Measurements from ENCODE around the gene COQ6. TPM values are rescaled to one million over a fixed set of nuclear protein-coding genes. Genes with fewer than 3 reads are reported as not detected.

Gene COQ6
- total RNA-seq, 4 donors from 2014 or later = 39.1 to 46.8 (median 42.4) TPM

- peak overlapping the region; percentile 15 to 61 (median 46) for H3K27ac ChIP-seq
- TF ChIP-seq POLR2A (IDR thresholded peaks at IDR 0.05) (no peak), EP300 (IDR thresholded peaks at IDR 0.05; ENCODE audit: low read depth) (no peak), POLR2AphosphoS5 (IDR thresholded peaks at IDR 0.05) (no peak), CTCF (IDR thresholded peaks at IDR 0.05) (no peak)
- in situ Hi-C loops (cut with MboI; ENCODE audit: low pct_ligation_motif_present in 1 of 4, low pct_unique_long_range_greater_than_20kb in 1 of 4, low sequenced_read_pairs in 3 of 4) (no loop called here), intact Hi-C loops (cut with DNase I; ENCODE audit: low total_unique reads) (no loop called here)
- H3K4me3 ChIP-seq = no peak overlapping the region
- peaks cover 0 to 41% (median 19%) of the 10 kb centered on the region in 4 donors for H3K4me1 ChIP-seq
- H3K9me3 ChIP-seq = no peaks in the 10 kb centered on the region
- H3K36me3 ChIP-seq = no peaks in the 10 kb centered on the region
- DNase-seq = peak; percentile 59
- 46 to 48% methylated on average over 4 of the region's 4 CpGs for WGBS, 2 donors (ENCODE audit: low coverage in 1 of 2)
- no peaks in the 10 kb centered on the region for H3K27me3 ChIP-seq
These were observed 4.9 kb upstream of the COQ6 start for GRCh38 chr14:73945159-73945670.

GRCh38 chr14:73953731-73954130 lies 3.6 kb downstream of the COQ6 start:
- intact Hi-C loops (cut with DNase I; ENCODE audit: low total_unique reads) (no loop called here), in situ Hi-C loops (cut with MboI; ENCODE audit: low pct_ligation_motif_present in 1 of 4, low pct_unique_long_range_greater_than_20kb in 1 of 4, low sequenced_read_pairs in 3 of 4) (no loop called here)
- Histone ChIP-seq H3K9me3 (no peaks in the 10 kb centered on the region), H3K4me3 (no peak overlapping the region), H3K36me3 (peaks cover 0 to 30% (median 14%) of the 10 kb centered on the region in 4 donors), H3K4me1 (peaks cover 0 to 16% (median 8%) of the 10 kb centered on the region in 4 donors), H3K27ac (no peak overlapping the region), H3K27me3 (no peaks in the 10 kb centered on the region)
- no peak for TF ChIP-seq POLR2A (IDR thresholded peaks at IDR 0.05)
- TF ChIP-seq CTCF (IDR thresholded peaks at IDR 0.05) = no peak
- TF ChIP-seq EP300 (IDR thresholded peaks at IDR 0.05; ENCODE audit: low read depth) = no peak
- no peak for TF ChIP-seq POLR2AphosphoS5 (IDR thresholded peaks at IDR 0.05)
- WGBS, 2 donors (ENCODE audit: low coverage in 1 of 2) = 83 to 100% methylated on average over 1 of the region's 1 CpG
- DNase-seq = no peak

- Histone ChIP-seq H3K27ac (no peak overlapping the region), H3K4me1 (peaks cover 0 to 7% (median 4%) of the 10 kb centered on the region in 4 donors), H3K27me3 (no peaks in the 10 kb centered on the region), H3K9me3 (no peaks in the 10 kb centered on the region), H3K36me3 (peaks cover 0 to 50% (median 23%) of the 10 kb centered on the region in 4 donors), H3K4me3 (no peak overlapping the region)
- TF ChIP-seq POLR2AphosphoS5 (IDR thresholded peaks at IDR 0.05) (no peak), CTCF (IDR thresholded peaks at IDR 0.05) (no peak), EP300 (IDR thresholded peaks at IDR 0.05; ENCODE audit: low read depth) (no peak), POLR2A (IDR thresholded peaks at IDR 0.05) (no peak)
- DNase-seq = no peak
- intact Hi-C loops (cut with DNase I; ENCODE audit: low total_unique reads) = no loop called here
- WGBS, 2 donors (ENCODE audit: low coverage in 1 of 2) = 76 to 82% methylated on average over 2 to 5 of the region's 5 CpGs
- in situ Hi-C loops (cut with MboI; ENCODE audit: low pct_ligation_motif_present in 1 of 4, low pct_unique_long_range_greater_than_20kb in 1 of 4, low sequenced_read_pairs in 3 of 4) = no loop called here
These were observed 5.6 kb downstream of the COQ6 start for GRCh38 chr14:73955674-73956073.

- no peaks in the 10 kb centered on the region for H3K9me3 ChIP-seq
- in situ Hi-C loops (cut with MboI; ENCODE audit: low pct_ligation_motif_present in 1 of 4, low pct_unique_long_range_greater_than_20kb in 1 of 4, low sequenced_read_pairs in 3 of 4) (no loop called here), intact Hi-C loops (cut with DNase I; ENCODE audit: low total_unique reads) (no loop called here)
- peaks cover 0 to 74% (median 33%) of the 10 kb centered on the region in 4 donors for H3K36me3 ChIP-seq
- DNase-seq = no peak
- H3K27me3 ChIP-seq = no peaks in the 10 kb centered on the region
- H3K27ac ChIP-seq = no peak overlapping the region
- H3K4me1 ChIP-seq = no peaks in the 10 kb centered on the region
- no peak overlapping the region for H3K4me3 ChIP-seq
- TF ChIP-seq EP300 (IDR thresholded peaks at IDR 0.05; ENCODE audit: low read depth) = no peak
- no peak for TF ChIP-seq POLR2A (IDR thresholded peaks at IDR 0.05)
- no peak for TF ChIP-seq POLR2AphosphoS5 (IDR thresholded peaks at IDR 0.05)
- no peak for TF ChIP-seq CTCF (IDR thresholded peaks at IDR 0.05)
These were observed 8.5 kb downstream of the COQ6 start for GRCh38 chr14:73958591-73958990.
